CD4-positive, CD25-positive, alpha-beta regulatory T cell (primary cell): ENCODE data around the gene XRRA1. TPM values are rescaled to one million over a fixed set of nuclear protein-coding genes. Genes with fewer than 3 reads are reported as not detected.

ENCODE experiments used
- ATAC-seq, 2 donors: fragments of 150-1000 bp; cut with Tn5 transposase; one replicate each; pipeline ENCODE4 v1.10.0; 2021; ENCODE audit warnings: low read depth in 2 of 2, moderate number of reproducible peaks in 2 of 2, moderate library complexity in 1 of 2
- DNase-seq, 3 donors: peaks; one replicate each; pipeline versions ENCODE4 v3.0.0 to v3.0.0-alpha.2; 2012 to 2022; ENCODE audit warnings: mixed read lengths in 1 of 3
- H3K27ac ChIP-seq: one replicate; pipeline ENCODE4 v1.7.0; 2013; ENCODE audit warnings: mild to moderate bottlenecking, low read length; ENCODE audit not compliant: insufficient read depth, poor library complexity, severe bottlenecking
- H3K27me3 ChIP-seq: one replicate; pipeline ENCODE4 v1.7.0; 2013; ENCODE audit warnings: low read length; ENCODE audit not compliant: control insufficient read depth, insufficient read depth
- H3K36me3 ChIP-seq: one replicate; pipeline ENCODE4 v1.7.0; 2013; ENCODE audit warnings: mild to moderate bottlenecking, low read length, moderate library complexity; ENCODE audit not compliant: control insufficient read depth, insufficient read depth
- H3K4me1 ChIP-seq: 2 replicates; pipeline ENCODE4 v1.7.0; 2013; ENCODE audit warnings: mild to moderate bottlenecking, low read length; ENCODE audit not compliant: insufficient read depth, control insufficient read depth, poor library complexity, severe bottlenecking
- H3K4me3 ChIP-seq: one replicate; pipeline ENCODE4 v1.7.0; 2013; ENCODE audit warnings: low read depth, mild to moderate bottlenecking, low read length, moderate library complexity
- H3K9me3 ChIP-seq, 2 experiments: 1 replicate in 1 of 2; 2 replicates in 1 of 2; pipeline ENCODE4 v1.7.0; 2013; ENCODE audit warnings: low read length in 2 of 2, mild to moderate bottlenecking in 1 of 2, moderate library complexity in 1 of 2; ENCODE audit not compliant: control insufficient read depth in 2 of 2
- H3K27ac Mint-ChIP-seq, 3 donors: one replicate each; pipeline ENCODE4 v1.8.0; 2020 to 2022; ENCODE audit warnings: mild to moderate bottlenecking in 3 of 3, mixed read lengths in 3 of 3, moderate library complexity in 2 of 3
- H3K27me3 Mint-ChIP-seq: one replicate; pipeline ENCODE4 v1.8.0; 2022; ENCODE audit warnings: mild to moderate bottlenecking, mixed read lengths
- H3K36me3 Mint-ChIP-seq: one replicate; pipeline ENCODE4 v1.8.0; 2020; ENCODE audit warnings: mixed read lengths
- H3K4me1 Mint-ChIP-seq, 4 donors: one replicate each; pipeline ENCODE4 v1.8.0; 2020 to 2022; ENCODE audit warnings: mixed read lengths in 4 of 4, mild to moderate bottlenecking in 1 of 4
- H3K4me3 Mint-ChIP-seq, 4 donors: one replicate each; pipeline ENCODE4 v1.8.0; 2020 to 2022; ENCODE audit warnings: mild to moderate bottlenecking in 4 of 4, mixed read lengths in 4 of 4, moderate library complexity in 3 of 4
- H3K9me3 Mint-ChIP-seq, 7 donors: one replicate each; pipeline ENCODE4 v1.8.0; 2020 to 2022; ENCODE audit warnings: mixed read lengths in 7 of 7, mild to moderate bottlenecking in 3 of 7, moderate library complexity in 2 of 7
- polyA plus RNA-seq, 4 donors: library from polyadenylated mRNA; unstranded; fragments of 300-500 nt; fragmentation: Illumina TruSeq; gene quantifications; one replicate each; pipeline ENCODE4 v1.2.3, GENCODE V29; 2021
- total RNA-seq: library from RNA; stranded (reverse); gene quantifications from one replicate; pipeline ENCODE4 v1.2.3, GENCODE V29; 2022

XRRA1 gene
- total and polyA plus RNA-seq, 5 donors from 2014 or later = 5.4 to 33.4 (median 8.2) TPM

GRCh38 chr11:74950374-74950969 is 1.6 kb upstream of the XRRA1 start:
- no peak for DNase-seq
- no peak for ATAC-seq
- Mint-ChIP-seq H3K9me3 (no peaks in the 10 kb centered on the region), H3K27me3 (no peaks in the 10 kb centered on the region), H3K4me1 (peaks cover 37 to 78% (median 56%) of the 10 kb centered on the region in 4 donors), H3K4me3 (peak overlapping the region; percentile 96 to 100 (median 97)), H3K27ac (peak overlapping the region; percentile 95 to 99 (median 99)), H3K36me3 (peaks cover 12% of the 10 kb centered on the region)
- Histone ChIP-seq H3K27ac (no peak overlapping the region), H3K4me1 (peaks cover 37% of the 10 kb centered on the region), H3K27me3 (no peaks in the 10 kb centered on the region), H3K36me3 (peaks cover 20% of the 10 kb centered on the region), H3K9me3 (no peaks in the 10 kb centered on the region), H3K4me3 (peak overlapping the region; percentile 93)

GRCh38 chr11:74949753-74950137 is 854 bp upstream of the XRRA1 start:
- no peaks in the 10 kb centered on the region for H3K9me3 Mint-ChIP-seq
- ATAC-seq (no peak), DNase-seq (no peak)
- H3K4me1 Mint-ChIP-seq = peaks cover 39 to 71% (median 53%) of the 10 kb centered on the region in 4 donors
- Histone ChIP-seq H3K4me3 (peak overlapping the region; percentile 93), H3K27me3 (no peaks in the 10 kb centered on the region), H3K4me1 (peaks cover 37% of the 10 kb centered on the region), H3K9me3 (no peaks in the 10 kb centered on the region), H3K27ac (peak overlapping the region; percentile 82), H3K36me3 (peaks cover 18% of the 10 kb centered on the region)
- H3K27me3 Mint-ChIP-seq = no peaks in the 10 kb centered on the region
- peak overlapping the region; percentile 95 to 99 (median 99) for H3K27ac Mint-ChIP-seq
- peak overlapping the region; percentile 96 to 100 (median 97) for H3K4me3 Mint-ChIP-seq
- H3K36me3 Mint-ChIP-seq = peaks cover 12% of the 10 kb centered on the region

GRCh38 chr11:74948546-74948897 is 369 bp downstream of the XRRA1 start:
- peaks cover 10% of the 10 kb centered on the region for H3K36me3 ChIP-seq
- Mint-ChIP-seq H3K27me3 (no peaks in the 10 kb centered on the region), H3K27ac (peak overlapping the region; percentile 99), H3K4me1 (peaks cover 33 to 60% (median 43%) of the 10 kb centered on the region in 4 donors), H3K9me3 (no peaks in the 10 kb centered on the region), H3K36me3 (peaks cover 17% of the 10 kb centered on the region), H3K4me3 (peak overlapping the region; percentile 96 to 100 (median 97))
- DNase-seq (no peak), ATAC-seq (no peak)
- peaks cover 37% of the 10 kb centered on the region for H3K4me1 ChIP-seq
- H3K27me3 ChIP-seq = no peaks in the 10 kb centered on the region
- H3K4me3 ChIP-seq = peak overlapping the region; percentile 96
- H3K27ac ChIP-seq = peak overlapping the region; percentile 82
- H3K9me3 ChIP-seq = no peaks in the 10 kb centered on the region

GRCh38 chr11:74942073-74942759 is 6.7 kb downstream of the XRRA1 start:
- H3K4me3 ChIP-seq = no peak overlapping the region
- no peaks in the 10 kb centered on the region for H3K27me3 Mint-ChIP-seq
- H3K36me3 ChIP-seq = peaks cover 9% of the 10 kb centered on the region
- H3K9me3 Mint-ChIP-seq = no peaks in the 10 kb centered on the region
- DNase-seq = no peak
- peaks cover 40% of the 10 kb centered on the region for H3K36me3 Mint-ChIP-seq
- H3K4me3 Mint-ChIP-seq = peak overlapping the region in 1 of 4 donors; percentile 45
- H3K9me3 ChIP-seq = no peaks in the 10 kb centered on the region
- no peaks in the 10 kb centered on the region for H3K4me1 ChIP-seq
- no peak overlapping the region for H3K27ac ChIP-seq
- ATAC-seq = no peak
- H3K27me3 ChIP-seq = no peaks in the 10 kb centered on the region
- peak overlapping the region in 1 of 3 donors; percentile 5 for H3K27ac Mint-ChIP-seq
- H3K4me1 Mint-ChIP-seq = peaks cover 0 to 20% (median 10%) of the 10 kb centered on the region in 4 donors

GRCh38 chr11:74941492-74941891 is 7.4 kb downstream of the XRRA1 start:
- no peaks in the 10 kb centered on the region for H3K4me1 ChIP-seq
- no peak overlapping the region for H3K27ac ChIP-seq
- H3K4me3 ChIP-seq = no peak overlapping the region
- H3K4me1 Mint-ChIP-seq = peaks cover 0 to 20% (median 9%) of the 10 kb centered on the region in 4 donors
- H3K36me3 ChIP-seq = peaks cover 17% of the 10 kb centered on the region
- peaks cover 46% of the 10 kb centered on the region for H3K36me3 Mint-ChIP-seq
- H3K27ac Mint-ChIP-seq = peak overlapping the region in 2 of 3 donors; percentile 5 to 70
- H3K4me3 Mint-ChIP-seq = no peak overlapping the region
- DNase-seq (no peak), ATAC-seq (no peak)
- H3K9me3 Mint-ChIP-seq = no peaks in the 10 kb centered on the region
- no peaks in the 10 kb centered on the region for H3K27me3 ChIP-seq
- H3K9me3 ChIP-seq = no peaks in the 10 kb centered on the region
- H3K27me3 Mint-ChIP-seq = no peaks in the 10 kb centered on the region

- no peaks in the 10 kb centered on the region for H3K4me1 ChIP-seq
- Mint-ChIP-seq H3K27me3 (no peaks in the 10 kb centered on the region), H3K9me3 (no peaks in the 10 kb centered on the region), H3K4me3 (no peak overlapping the region), H3K4me1 (peaks cover 0 to 7% (median 4%) of the 10 kb centered on the region in 4 donors), H3K36me3 (peaks cover 50% of the 10 kb centered on the region), H3K27ac (no peak overlapping the region)
- no peaks in the 10 kb centered on the region for H3K9me3 ChIP-seq
- H3K27ac ChIP-seq = no peak overlapping the region
- peaks cover 49% of the 10 kb centered on the region for H3K36me3 ChIP-seq
- no peak for DNase-seq
- ATAC-seq = no peak
- no peak overlapping the region for H3K4me3 ChIP-seq
- H3K27me3 ChIP-seq = no peaks in the 10 kb centered on the region
Measured at GRCh38 chr11:74937696-74938475, 11.0 kb downstream of the XRRA1 start.

GRCh38 chr11:74936976-74937375 is 11.9 kb downstream of the XRRA1 start:
- Mint-ChIP-seq H3K27me3 (no peaks in the 10 kb centered on the region), H3K4me1 (peaks cover 0 to 7% (median 3%) of the 10 kb centered on the region in 4 donors), H3K9me3 (no peaks in the 10 kb centered on the region), H3K27ac (no peak overlapping the region), H3K36me3 (peaks cover 50% of the 10 kb centered on the region), H3K4me3 (no peak overlapping the region)
- no peaks in the 10 kb centered on the region for H3K27me3 ChIP-seq
- peaks cover 58% of the 10 kb centered on the region for H3K36me3 ChIP-seq
- H3K4me3 ChIP-seq = no peak overlapping the region
- ATAC-seq (no peak), DNase-seq (no peak)
- H3K4me1 ChIP-seq = no peaks in the 10 kb centered on the region
- H3K27ac ChIP-seq = no peak overlapping the region
- no peaks in the 10 kb centered on the region for H3K9me3 ChIP-seq
